Stimulated activated CD4-positive, alpha-beta T cell treated with anti-CD3 and anti-CD28 coated beads, Interleukin-1b, Interleukin-23, amount 100 ng/mL, for 24 hours (primary cell): ENCODE measurements around the gene IGFBP5.

Experiments
- DNase-seq, 4 experiments: peaks; one replicate each; pipeline ENCODE4 v3.0.0-alpha.2; 2020; ENCODE audit warnings: low read depth in 4 of 4, low spot score in 1 of 4

IGFBP5 gene

GRCh38 chr2:216645636-216645950 lies 49.8 kb downstream of the IGFBP5 start:
- DNase-seq = no peak

GRCh38 chr2:216644842-216645635 lies 50.3 kb downstream of the IGFBP5 start:
- DNase-seq = no peak

- no peak for DNase-seq
Measured at GRCh38 chr2:216643986-216644659, 51.2 kb downstream of the IGFBP5 start.

GRCh38 chr2:216637472-216637871 lies 57.9 kb downstream of the IGFBP5 start:
- no peak for DNase-seq

- no peak for DNase-seq
Measured at GRCh38 chr2:216636551-216637450, 58.5 kb downstream of the IGFBP5 start.

- no peak for DNase-seq
Measured at GRCh38 chr2:216635701-216636550, 59.4 kb downstream of the IGFBP5 start.

- no peak for DNase-seq
Measured at GRCh38 chr2:216635171-216635570, 60.2 kb downstream of the IGFBP5 start.

- DNase-seq = no peak
Measured at GRCh38 chr2:216634370-216635148, 60.8 kb downstream of the IGFBP5 start.

- no peak for DNase-seq
Measured at GRCh38 chr2:216633616-216634369, 61.6 kb downstream of the IGFBP5 start.

- peak in 2 of 4 experiments; percentile 8 to 36 for DNase-seq
Measured at GRCh38 chr2:216632952-216633615, 62.3 kb downstream of the IGFBP5 start, which contains the start of gene IGFBP2. Gene IGFBP2, plus strand, starts transcription at chr2:216633420. Its CDS starts 104 bp downstream, at chr2:216633524.

- DNase-seq = no peak
Measured at GRCh38 chr2:216632346-216632951, 62.9 kb downstream of the IGFBP5 start.

GRCh38 chr2:216629784-216630183 lies 65.6 kb downstream of the IGFBP5 start:
- no peak for DNase-seq

GRCh38 chr2:216626875-216627245 lies 68.5 kb downstream of the IGFBP5 start:
- no peak for DNase-seq

GRCh38 chr2:216626168-216626874 lies 69.0 kb downstream of the IGFBP5 start:
- no peak for DNase-seq

- DNase-seq = no peak
Measured at GRCh38 chr2:216624251-216624650, 71.1 kb downstream of the IGFBP5 start.

GRCh38 chr2:216622526-216622925 lies 72.8 kb downstream of the IGFBP5 start:
- no peak for DNase-seq
